Dermis microvascular lymphatic vessel endothelial cell (primary cell): ENCODE measurements around the gene CCRL2. TPM values are rescaled to one million over a fixed set of nuclear protein-coding genes. Genes with fewer than 3 reads are reported as not detected.
"Not testable (repeated sequence)": the region's sequence is repeated elsewhere in the genome, so short reads cannot be mapped to it uniquely, and the experiment has no call there.

Experiments used
- DNase-seq, 2 donors: peaks; one replicate each; pipeline versions ENCODE4 v3.0.0 to v3.0.0-alpha.2; 2010; ENCODE audit warnings: low read depth in 2 of 2
- total RNA-seq: library from RNA; depleted of rRNA; stranded (reverse); fragments of >200 nt; gene quantifications from 2 replicates; pipeline ENCODE4 v1.2.1, GENCODE V29; 2014

Gene CCRL2
- total RNA-seq, 1 donor from 2014 or later, result 1.3 TPM

DNA sequence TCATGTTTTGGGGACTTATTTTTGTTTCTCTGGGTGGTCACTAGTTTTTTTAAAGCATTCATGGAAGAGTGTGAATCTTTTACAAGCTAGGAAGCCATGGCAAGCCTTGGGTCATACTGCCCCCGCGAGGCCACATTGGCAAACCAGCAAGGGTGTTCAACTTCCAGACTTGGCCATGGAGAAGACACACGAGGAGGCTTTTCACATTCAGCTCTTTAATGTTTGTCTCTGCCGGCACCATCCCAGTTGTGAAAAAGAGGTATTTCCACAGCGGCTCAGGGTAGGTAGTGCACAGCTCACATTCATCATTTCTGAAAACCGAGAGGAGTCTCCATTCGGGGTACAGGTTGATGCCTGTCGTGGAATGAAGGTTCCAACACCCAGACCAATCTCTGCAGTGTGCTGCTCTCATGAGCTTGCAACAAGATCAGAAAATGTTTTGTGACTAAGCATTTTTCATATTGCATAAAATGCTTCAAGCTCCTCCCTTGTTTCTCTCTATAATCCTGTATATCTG, 28.6 kb upstream of the CCRL2 start:
- peak; percentile 5 to 49 for DNase-seq

DNA sequence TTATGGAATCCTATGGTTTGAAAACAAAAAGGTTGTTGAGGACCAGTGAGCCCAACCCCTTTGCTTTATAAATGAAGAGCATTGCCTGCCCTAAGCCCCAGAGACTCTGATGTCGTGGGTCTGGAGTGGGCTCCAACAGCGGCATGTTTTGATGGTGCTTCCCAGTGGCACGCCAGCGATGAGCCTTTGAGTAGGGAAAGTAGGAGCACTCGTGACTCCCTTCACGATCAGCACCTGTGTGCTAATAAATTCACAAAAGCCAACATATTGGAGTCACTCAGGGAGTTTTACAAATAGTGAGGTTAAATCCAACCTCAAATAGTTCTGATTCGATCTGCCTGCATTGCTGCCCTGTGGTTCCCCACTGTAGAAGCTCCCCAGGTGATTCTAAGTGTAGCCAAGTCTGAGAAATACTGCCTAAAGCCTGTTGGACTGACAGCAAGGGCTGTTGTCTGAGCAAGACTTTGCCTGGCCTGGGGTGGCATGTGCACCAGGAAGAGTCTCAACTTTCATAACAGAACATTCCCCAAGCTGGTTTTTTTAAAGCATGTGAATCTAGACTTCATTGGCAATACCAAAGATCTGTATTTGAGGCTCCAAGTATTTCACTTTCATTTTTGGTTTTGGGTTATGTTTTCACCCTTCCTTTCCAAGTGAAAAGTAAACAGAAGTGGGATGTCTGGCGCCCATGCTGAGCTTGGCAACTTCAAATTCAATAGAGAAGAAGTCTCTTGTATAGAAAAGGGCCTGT, 26.4 kb upstream of the CCRL2 start:
- DNase-seq, result no peak

DNA sequence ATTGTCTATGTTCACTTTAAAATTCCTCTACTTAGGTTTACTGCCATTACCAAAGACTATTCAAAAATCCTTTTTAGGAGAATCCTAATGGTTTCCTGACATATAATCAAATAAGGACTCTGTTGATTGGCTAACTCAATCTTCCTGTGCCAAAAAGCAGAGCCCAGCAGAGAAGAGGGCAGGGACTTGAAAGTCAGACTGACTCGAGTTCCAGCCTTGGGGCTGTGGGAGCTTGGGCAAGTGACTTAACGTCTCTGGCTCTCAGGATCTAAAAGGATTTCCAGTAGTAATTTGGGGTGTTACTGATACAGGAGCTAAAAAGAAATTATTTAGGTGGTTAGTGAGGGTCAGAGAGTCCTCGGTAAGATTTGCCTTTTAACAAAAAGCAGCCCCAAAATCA, 25.4 kb upstream of the CCRL2 start:
- DNase-seq, result no peak

DNA sequence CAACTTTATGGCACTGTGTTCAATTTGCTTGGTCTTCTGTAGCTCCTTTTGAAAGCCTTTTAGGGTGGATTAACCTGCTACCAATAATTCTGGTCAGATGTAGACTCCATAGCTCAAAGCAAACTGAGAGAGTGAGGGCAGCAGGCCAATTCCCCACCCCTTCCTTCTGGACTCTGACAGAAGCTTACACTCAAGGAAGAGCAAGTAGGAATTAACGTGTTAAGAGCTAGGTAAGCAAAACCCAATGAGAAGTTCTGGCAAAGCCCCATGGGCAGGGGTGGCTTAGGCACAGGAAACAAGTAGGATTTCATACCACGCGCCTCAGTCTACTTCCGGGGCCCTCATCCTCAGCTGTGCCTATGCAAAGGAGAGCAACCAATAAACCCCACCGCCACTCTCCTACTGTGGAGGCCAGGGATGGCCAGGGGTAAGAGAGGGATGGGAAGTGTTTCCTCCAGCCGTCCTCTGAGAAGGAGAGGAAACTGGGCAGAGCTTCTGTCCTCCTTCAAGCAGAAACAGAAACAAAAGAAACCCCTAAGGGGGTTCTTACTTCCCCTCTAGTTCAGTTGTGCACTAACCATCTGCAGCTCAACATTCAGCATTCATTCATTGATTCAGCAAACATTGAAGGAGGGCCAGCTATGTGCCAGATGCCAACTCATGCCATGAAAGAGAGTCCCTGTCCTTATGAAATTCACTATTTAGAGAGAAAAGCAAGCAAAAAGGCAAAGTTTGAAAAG, 23.7 kb upstream of the CCRL2 start:
- DNase-seq, result no peak

DNA sequence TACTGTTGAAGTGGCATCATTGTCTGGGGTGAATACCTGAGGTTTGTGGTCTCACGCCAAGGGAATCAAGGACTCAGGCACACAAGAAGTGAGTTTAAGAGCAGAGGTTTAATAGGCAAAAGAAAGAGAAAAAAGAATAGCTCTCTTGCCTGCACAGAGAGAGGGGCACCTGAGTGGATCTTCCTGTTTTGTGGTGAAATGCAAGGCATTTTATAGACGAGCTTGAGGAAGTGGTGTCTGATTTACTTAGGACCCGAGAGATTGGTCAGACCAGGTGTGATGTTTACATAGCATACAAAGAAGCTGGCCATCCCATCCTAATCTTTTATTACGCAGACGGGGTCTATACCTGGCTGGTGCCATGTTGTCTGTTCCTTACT, 23.1 kb upstream of the CCRL2 start:
- no peak for DNase-seq

DNA sequence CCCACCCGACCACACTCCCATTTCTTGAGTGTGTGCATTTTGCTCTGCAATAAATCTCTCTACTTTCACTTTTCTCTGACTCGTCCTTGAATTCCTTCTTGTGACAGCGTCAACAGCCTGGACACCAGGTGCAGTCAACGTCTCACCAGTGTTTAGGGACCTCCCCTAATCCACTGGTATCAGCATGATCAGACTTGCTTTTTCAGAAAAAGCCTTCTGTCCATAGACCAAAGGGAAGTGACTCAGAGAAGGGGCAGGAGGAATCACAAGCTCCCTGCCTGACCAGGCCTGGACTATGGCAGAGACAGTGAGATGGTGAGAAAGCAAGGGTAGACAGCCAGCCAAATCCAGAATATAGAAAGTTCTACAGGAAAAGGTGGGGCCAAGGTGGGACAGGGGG, 20.9 kb upstream of the CCRL2 start:
- peak in 1 of 2 donors; percentile 82 for DNase-seq

DNA sequence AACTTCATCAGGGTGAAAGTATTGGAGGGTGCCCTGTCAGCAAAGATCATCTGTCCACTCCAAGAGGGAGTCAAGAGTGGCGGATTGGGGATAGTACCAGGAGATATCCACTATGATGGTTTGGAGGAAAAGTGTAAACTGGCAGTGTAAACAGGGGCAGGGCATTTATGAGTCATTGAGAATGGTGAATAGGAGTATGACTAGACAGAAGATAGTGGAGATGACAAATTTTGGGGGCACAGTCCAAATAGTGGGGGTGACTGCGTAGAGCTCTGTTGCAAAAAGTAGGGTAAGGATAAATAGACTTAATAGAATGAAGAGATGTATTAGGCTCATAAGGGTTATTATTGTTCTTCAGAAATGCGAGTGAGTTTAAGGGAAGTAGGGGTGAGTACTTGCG, 18.2 kb upstream of the CCRL2 start:
- not testable (repeated sequence) for DNase-seq

DNA sequence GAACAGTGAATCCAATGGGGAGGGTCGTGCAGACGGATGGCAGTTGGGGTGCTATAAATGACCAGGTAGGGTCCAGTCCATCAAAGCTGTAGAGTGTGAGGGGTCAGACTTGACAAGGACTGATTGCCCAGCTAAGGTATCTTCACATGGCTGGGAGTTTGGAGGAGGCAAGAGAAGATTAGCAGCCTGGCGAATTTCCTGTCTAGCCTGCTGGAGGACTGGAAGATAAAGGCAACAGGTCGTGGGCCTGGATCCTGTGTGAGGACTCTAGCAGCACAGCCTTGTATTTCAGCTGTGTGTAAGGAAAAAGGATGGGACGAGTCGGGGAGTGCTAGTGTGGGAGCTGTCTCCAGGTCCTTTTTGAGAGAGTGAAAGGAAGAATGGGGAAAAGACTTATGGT, 17.8 kb upstream of the CCRL2 start:
- no peak for DNase-seq

DNA sequence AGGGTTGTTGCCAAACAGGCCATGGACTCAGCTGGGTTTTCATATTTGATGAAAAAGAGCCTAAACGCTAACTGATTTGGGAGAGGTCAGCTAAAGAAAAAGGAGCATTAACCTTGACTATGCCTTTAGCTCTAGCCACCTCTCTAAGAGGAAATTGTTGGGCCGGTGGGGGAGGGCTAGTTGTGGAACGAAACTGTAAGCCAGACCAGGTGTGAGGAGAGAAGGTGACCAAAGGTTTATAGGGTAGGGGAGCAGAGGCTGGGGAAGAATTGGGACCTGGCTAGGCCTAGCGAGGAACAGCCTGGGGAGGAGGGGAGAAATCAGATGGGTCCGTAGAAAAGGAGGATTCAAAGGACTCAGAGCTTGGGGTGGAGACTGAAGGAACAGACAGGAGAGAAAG, 15.5 kb upstream of the CCRL2 start:
- DNase-seq, result not testable (repeated sequence)

DNA sequence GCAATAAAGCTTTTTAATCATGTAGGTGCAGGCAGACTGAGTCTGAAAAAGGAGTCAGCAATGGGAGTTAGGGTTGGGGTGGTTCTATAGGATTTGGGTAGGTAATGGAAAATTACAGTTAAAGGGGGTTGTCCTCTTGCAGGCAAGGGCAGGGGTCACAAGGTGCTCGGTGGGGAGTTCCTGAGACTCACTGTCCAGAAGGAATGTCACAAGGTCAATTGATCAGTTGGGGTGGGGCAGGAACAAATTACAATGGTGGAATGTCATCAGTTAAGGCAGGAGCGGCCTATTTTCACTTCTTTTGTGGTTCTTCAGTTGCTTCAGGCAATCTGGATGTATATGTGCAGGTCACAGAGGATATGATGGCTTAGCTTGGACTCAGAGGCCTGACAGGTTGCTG, 14.0 kb upstream of the CCRL2 start:
- no peak for DNase-seq

DNA sequence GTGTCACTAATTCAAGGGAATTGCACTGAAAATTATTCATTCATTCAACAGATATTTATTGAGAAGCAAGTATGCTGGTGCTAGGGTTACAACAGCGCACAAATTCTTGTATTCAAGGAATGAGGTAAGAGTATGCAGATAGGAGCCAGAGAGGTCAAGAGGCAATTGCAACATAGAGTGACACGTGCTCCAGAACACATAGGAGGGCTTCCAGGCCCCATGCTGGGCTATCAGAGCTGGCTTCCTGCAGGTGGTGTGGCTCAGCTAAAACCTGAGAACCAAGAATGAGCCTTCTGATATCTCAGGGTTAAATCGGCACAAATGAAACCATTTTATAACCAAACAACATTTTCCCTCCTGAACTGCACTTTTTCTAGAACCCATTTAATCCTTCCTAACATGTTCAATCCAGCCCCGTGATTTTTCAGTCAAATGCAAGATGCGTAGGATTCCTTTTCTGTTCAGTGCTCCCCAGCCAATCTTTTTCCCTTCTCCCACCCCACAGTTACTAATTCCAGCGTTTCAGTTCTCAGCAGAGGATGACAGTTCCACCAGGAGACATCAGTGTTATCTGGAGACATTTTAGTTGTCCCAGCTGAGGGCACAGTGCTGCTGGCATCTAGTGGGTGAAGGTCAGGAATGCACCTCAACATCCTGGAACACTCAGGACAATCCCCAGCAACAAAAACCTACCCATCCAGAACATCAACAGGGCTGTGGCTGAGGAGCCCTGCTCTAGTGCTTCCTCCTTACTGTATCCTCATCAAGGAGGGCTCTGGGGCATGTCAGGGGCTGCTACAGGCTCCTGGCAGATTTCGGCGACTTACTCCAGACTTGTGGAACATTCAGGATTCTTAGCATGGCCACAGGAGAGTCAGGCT, 13.3 kb upstream of the CCRL2 start:
- no peak for DNase-seq

DNA sequence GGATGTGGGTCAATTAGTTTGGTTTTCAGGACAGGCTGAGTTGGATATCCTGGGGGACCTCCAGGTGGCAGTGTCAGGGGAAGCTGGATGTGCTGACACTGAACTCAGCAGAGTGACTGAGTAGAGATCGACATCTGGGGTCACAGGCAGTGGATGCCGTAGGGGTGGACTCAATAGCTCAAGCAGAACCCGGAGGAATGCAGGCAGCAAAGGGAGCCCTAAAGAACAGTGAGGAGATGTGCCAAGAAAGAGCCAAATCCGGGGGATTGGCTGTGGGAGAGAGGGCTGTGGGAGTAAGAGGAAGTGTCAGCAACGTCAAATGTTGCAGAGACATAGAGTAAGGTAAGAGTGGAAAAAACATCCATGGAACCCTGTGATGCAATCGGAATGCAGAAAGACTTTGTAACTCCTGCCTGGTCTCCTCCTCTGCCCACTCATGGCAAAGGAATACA, 11.8 kb upstream of the CCRL2 start:
- DNase-seq, result no peak

DNA sequence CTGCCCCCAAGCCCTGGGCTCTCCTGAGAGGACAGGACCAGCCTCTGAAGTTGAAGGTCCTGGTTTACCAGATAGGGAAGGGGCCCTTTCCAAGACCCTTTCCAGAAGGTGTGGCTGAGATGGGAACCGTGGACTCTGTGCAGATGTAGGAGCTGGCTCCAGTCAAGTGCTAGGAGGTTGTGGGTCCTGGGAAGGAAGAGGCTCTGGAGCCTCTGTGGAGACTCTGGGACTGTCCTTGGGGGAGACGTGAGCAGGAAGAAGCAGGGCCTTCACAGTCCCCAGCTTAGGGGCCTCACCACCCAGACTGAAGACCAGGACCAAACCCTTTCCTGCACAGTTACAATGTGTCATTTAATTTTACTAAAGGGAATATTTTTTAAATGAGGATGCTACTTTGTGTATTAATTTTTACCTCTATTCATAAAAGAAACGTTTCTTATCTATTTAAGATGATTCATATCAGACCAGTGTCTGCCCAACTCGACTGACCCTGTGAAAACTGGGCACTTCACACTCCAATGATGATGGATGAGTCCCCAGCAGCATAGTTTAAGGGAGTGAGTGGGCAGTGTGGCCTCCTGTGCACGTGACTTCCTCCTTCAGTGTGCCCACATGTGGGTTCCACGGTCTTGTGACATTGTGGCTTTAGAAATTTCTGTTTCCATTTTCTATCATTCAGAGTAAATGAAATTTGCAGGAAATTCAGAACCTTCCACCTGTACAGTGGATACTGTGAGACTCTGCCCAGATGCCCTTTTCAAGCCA, 11.1 kb upstream of the CCRL2 start:
- DNase-seq, result no peak

DNA sequence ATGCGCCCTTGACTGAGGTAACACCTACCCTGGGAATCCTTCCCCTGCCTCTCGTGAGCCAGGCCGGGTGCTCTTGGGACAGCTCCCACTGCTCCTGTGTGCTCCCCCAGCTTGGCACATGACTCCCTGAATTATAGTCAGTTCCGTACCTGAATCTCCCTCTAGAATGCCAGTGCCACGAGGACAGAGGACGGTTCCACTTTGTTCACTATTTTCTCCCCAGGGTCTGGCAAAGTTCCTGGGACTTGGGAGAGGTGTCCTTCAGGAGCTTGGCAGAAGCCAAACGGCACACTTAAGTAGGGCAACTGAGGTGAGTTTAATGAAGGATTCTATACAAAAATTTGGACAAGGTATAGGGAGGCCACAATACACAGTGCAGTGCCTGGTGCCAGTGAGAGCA, 9.9 kb upstream of the CCRL2 start:
- DNase-seq, result no peak

DNA sequence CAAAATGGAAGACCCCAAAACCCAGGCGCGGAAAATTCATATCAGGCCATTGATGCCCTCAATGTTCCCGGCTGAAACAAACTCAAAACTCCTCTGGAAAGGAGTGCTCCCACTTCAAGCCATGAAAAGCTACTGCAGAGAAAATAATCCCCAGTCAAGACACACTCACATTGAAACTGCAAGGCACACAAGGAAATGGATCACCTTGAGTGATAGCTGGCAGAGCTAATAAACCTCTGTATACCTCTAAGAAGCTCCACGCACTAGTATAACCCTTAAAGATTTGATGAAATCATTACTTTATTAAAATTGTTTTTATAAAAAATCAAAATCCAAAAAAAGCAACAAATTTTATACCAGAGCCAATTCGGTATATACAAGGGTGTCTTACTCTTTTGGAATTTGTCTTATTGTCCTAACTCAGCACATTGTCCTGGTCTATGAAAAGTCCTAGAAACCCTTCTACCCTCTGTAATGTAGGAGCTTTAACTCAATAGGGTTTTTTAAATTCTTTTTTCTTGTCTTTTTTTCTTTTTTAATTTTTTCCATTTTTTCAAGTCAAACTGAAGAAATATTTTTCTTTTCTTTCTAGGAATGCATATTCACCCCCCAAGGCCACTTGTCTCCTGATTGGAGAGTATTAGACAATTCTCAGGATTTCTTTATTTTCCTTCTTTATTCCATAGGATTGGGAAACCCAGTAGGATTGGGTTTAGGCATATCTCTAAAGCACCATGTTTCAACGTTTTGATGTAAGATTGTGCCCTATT, 8.7 kb upstream of the CCRL2 start:
- DNase-seq, result no peak

DNA sequence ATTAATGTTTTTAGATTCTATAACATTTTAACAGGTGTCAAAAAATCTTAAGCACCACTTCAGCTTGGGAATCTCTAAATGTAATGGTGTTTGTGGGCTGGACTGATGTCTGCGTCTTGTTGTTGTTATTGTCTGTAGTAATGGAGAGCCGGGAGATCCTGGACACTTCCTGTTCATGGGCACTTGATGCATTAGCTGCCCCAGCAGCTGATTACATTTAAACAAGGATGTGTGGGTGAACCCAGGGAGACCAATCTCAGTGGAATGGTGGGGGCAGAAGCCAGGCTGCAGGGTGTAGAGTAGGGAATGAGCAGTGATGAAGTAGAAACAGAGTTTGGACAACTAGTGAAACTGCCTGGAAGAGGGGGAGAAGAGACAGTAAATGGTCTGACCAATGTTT, 8.0 kb upstream of the CCRL2 start:
- DNase-seq, result no peak

DNA sequence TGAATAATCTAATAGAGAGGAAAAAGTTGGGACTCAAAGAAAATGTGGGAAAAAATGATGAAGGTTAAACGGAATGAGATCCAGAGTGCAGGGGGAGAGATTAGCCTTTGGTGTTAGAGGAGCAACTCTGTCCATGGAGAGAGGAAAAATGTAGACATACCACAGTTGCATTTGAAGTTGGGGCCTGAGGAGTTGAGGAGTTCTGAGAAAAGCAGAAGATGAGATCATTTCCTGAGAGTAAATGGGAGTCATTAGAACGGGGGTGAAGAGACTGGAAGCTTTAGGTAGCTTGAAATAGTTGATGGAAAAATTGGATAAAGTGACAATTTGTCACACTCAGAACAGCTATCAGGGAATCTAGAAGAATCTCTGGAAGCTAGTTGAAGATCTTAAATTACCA, 7.5 kb upstream of the CCRL2 start:
- no peak for DNase-seq

DNA sequence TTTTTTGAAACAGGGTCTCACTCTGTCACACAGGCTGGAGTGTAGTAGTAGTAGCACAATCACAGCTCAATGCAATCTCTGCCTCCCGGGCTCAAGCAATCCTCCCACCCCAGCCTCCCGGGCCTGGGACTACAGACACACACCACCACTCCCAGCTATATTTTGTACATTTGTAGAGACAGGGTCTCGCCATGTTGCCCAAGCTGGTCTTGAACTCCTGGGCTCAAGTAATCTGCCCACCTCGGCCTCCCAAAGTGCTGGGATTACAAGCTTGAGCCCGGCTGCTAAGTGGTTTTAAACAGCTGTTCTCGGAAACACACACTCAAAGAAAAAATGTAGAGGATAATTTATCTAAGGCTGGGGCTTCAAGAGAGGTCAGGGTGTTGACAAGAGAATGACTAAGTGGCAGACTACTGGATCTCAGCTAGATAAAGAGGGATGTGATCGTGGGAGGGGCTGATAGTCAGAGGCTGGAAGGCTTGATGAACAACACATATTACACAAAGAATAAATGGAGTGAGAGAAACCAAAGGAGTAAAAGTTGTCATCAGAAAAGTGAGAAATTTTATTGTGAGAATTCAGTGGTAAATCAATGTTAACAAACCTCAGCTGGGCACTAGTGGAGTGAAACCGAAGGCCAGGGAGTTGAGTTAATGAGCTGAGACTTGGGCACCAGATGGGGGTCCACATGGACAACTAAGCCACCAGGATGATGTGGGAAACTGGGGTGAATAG, 6.9 kb upstream of the CCRL2 start:
- DNase-seq, result peak in 1 of 2 donors; percentile 58

DNA sequence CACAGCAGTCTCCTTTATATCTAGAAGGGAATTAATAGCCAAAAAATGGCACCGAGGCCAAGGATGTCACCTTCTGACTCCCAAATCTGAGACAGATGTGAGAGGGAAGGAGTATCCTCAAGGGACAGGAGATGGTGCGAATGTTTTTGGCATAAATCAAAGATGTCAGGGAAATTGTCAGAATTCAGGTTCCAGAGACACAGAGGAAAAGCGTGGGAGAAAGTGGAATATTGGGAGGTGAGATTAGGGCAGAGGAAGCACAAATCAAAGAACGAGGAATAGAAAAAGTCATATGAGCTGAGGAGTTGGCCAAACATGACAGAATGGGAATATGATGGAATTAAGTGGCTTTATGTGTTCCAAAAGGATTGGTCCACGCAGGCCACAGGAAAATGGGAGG, 6.2 kb upstream of the CCRL2 start:
- no peak for DNase-seq

DNA sequence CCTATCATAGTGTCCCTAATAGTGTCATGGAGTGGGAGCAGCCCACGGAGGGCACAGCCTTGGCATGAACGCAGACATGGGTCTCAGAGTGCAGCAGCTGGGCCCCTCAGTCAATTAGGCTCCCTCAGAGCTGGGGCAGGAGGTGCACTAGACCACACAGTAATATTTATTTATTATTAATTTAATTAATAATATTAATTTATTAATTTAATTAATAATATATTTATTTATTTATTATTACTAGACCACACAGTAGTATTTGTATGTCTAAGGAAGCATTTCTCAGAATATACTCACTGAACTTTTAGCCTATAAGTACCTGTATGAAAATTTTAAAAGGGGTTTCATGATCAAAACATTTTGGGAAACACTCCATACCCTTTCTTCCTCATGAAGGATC, 5.5 kb upstream of the CCRL2 start:
- DNase-seq, result no peak
